OCI-LY3 (cell line): Measurements from ENCODE around the gene OAF.

Experiments used
- H2AFZ ChIP-seq: fragments of 200-600, 300-600 bp; shearing (Covaris generic); 2 replicates; pipeline ENCODE4 v1.6.0; 2014; ENCODE audit warnings: antibody characterized with exemption, low read depth, low read length
- H3K27ac ChIP-seq: fragments of 200-600, 300-600 bp; sonication (generic); 2 replicates; pipeline ENCODE4 v1.5.1; 2014; ENCODE audit warnings: mild to moderate bottlenecking, low read length, moderate library complexity, mixed read lengths
- H3K27me3 ChIP-seq: fragments of 200-600, 300-600 bp; sonication (generic); 2 replicates; pipeline ENCODE4 v1.6.1; 2014; ENCODE audit warnings: low read depth, low read length, mixed read lengths
- H3K36me3 ChIP-seq: fragments of 200-600, 300-600 bp; sonication (generic); replicated peaks from 2 replicates; pipeline ENCODE3; 2014; ENCODE audit warnings: low read depth, low read length, mixed read lengths
- H3K4me1 ChIP-seq: fragments of 300-600, 200-600 bp; sonication (generic); 2 replicates; pipeline ENCODE4 v1.6.1; 2014; ENCODE audit warnings: low read length, mixed read lengths
- H3K4me2 ChIP-seq: fragments of 200-600, 300-600 bp; sonication (generic); 2 replicates; pipeline ENCODE4 v1.6.1; 2014; ENCODE audit warnings: low read length, mixed read lengths
- H3K4me3 ChIP-seq: fragments of 300-600, 200-600 bp; sonication (generic); 2 replicates; pipeline ENCODE4 v1.5.1; 2014; ENCODE audit warnings: antibody characterized with exemption, mild to moderate bottlenecking, low read length, moderate library complexity
- H3K79me2 ChIP-seq: fragments of 300-600, 200-600 bp; shearing (Covaris generic); 2 replicates; pipeline ENCODE4 v1.6.1; 2014; ENCODE audit warnings: mild to moderate bottlenecking, low read length, mixed read lengths
- H3K9ac ChIP-seq: fragments of 300-600, 200-600 bp; shearing (Covaris generic); 2 replicates; pipeline ENCODE4 v1.6.0; 2014; ENCODE audit warnings: mild to moderate bottlenecking, low read length, moderate library complexity
- H3K9me3 ChIP-seq: fragments of 200-600, 300-600 bp; shearing (Covaris generic); 2 replicates; pipeline ENCODE4 v1.6.1; 2014; ENCODE audit warnings: low read length, mixed read lengths; ENCODE audit not compliant: insufficient read depth
- H4K20me1 ChIP-seq: fragments of 200-600, 300-600 bp; sonication (generic); 2 replicates; pipeline ENCODE4 v1.6.1; 2016; ENCODE audit warnings: low read length, mixed read lengths; ENCODE audit not compliant: insufficient read depth
- EZH2phosphoT487 ChIP-seq: fragments of 200-600 bp; shearing (Covaris generic); IDR thresholded peaks from 2 replicates; pipeline ENCODE4 v1.6.1; 2018; ENCODE audit warnings: antibody characterized with exemption, mixed run types, low read depth
- TF ChIP-seq, protein P1 (sequence below): fragments of 200-600, 300-600 bp; sonication (generic); IDR thresholded peaks from 2 replicates; pipeline ENCODE4 v1.5.1; 2014; ENCODE audit warnings: antibody characterized with exemption, low read length, low read depth

Gene OAF

GRCh38 chr11:120254788-120255518, 44.1 kb downstream of the OAF start:
- TF ChIP-seq EZH2phosphoT487: no peak
- TF ChIP-seq, protein P1, sequence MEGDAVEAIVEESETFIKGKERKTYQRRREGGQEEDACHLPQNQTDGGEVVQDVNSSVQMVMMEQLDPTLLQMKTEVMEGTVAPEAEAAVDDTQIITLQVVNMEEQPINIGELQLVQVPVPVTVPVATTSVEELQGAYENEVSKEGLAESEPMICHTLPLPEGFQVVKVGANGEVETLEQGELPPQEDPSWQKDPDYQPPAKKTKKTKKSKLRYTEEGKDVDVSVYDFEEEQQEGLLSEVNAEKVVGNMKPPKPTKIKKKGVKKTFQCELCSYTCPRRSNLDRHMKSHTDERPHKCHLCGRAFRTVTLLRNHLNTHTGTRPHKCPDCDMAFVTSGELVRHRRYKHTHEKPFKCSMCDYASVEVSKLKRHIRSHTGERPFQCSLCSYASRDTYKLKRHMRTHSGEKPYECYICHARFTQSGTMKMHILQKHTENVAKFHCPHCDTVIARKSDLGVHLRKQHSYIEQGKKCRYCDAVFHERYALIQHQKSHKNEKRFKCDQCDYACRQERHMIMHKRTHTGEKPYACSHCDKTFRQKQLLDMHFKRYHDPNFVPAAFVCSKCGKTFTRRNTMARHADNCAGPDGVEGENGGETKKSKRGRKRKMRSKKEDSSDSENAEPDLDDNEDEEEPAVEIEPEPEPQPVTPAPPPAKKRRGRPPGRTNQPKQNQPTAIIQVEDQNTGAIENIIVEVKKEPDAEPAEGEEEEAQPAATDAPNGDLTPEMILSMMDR: no peak
- peak overlapping the region; percentile 73 for H3K4me2 ChIP-seq
- no peak overlapping the region for H3K27ac ChIP-seq
- peaks cover 3% of the 10 kb centered on the region for H4K20me1 ChIP-seq
- H3K9ac ChIP-seq: no peak overlapping the region
- peak overlapping the region; percentile 65 for H3K4me3 ChIP-seq
- H3K4me1 ChIP-seq: peaks cover 24% of the 10 kb centered on the region
- no peak overlapping the region for H2AFZ ChIP-seq
- no peaks in the 10 kb centered on the region for H3K36me3 ChIP-seq
- no peaks in the 10 kb centered on the region for H3K9me3 ChIP-seq
- H3K79me2 ChIP-seq: no peaks in the 10 kb centered on the region
- H3K27me3 ChIP-seq: peaks cover 85% of the 10 kb centered on the region

GRCh38 chr11:120255519-120255866, 44.7 kb downstream of the OAF start:
- H3K4me2 ChIP-seq: peak overlapping the region; percentile 73
- H3K9ac ChIP-seq: peak overlapping the region; percentile 39

GRCh38 chr11:120256178-120256577, 45.3 kb downstream of the OAF start:
- Histone ChIP-seq H3K4me2 (peak overlapping the region; percentile 73), H3K36me3 (no peaks in the 10 kb centered on the region), H3K9ac (no peak overlapping the region), H3K4me3 (peak overlapping the region; percentile 65), H3K79me2 (no peaks in the 10 kb centered on the region), H3K27me3 (peaks cover 80% of the 10 kb centered on the region), H3K4me1 (peaks cover 23% of the 10 kb centered on the region), H2AFZ (no peak overlapping the region), H3K27ac (no peak overlapping the region), H4K20me1 (no peaks in the 10 kb centered on the region; the same call in 1 of the 2 replicates), H3K9me3 (no peaks in the 10 kb centered on the region)
- TF ChIP-seq, protein P1: no peak
- no peak for TF ChIP-seq EZH2phosphoT487

More at GRCh38 chr11:120255519-120255866, 44.7 kb downstream of the OAF start:
- Histone ChIP-seq H3K36me3 (no peaks in the 10 kb centered on the region), H3K9me3 (no peaks in the 10 kb centered on the region), H3K4me3 (peak overlapping the region; percentile 65), H3K79me2 (no peaks in the 10 kb centered on the region), H2AFZ (no peak overlapping the region; the same call in 1 of the 2 replicates), H3K27ac (no peak overlapping the region), H3K4me1 (peaks cover 23% of the 10 kb centered on the region), H3K27me3 (peaks cover 83% of the 10 kb centered on the region), H4K20me1 (no peaks in the 10 kb centered on the region; the same call in 1 of the 2 replicates)
- TF ChIP-seq, protein P1: no peak
- no peak for TF ChIP-seq EZH2phosphoT487

- no peaks in the 10 kb centered on the region for H3K36me3 ChIP-seq
- no peaks in the 10 kb centered on the region; the same call in 1 of the 2 replicates for H4K20me1 ChIP-seq
- H3K4me2 ChIP-seq: no peak overlapping the region
- peaks cover 82% of the 10 kb centered on the region for H3K27me3 ChIP-seq
- H2AFZ ChIP-seq: no peak overlapping the region
- H3K4me3 ChIP-seq: no peak overlapping the region
- no peak overlapping the region for H3K27ac ChIP-seq
- no peaks in the 10 kb centered on the region for H3K9me3 ChIP-seq
- peaks cover 23% of the 10 kb centered on the region for H3K4me1 ChIP-seq
- no peak overlapping the region for H3K9ac ChIP-seq
- no peaks in the 10 kb centered on the region for H3K79me2 ChIP-seq
- TF ChIP-seq, protein P1: no peak
- no peak for TF ChIP-seq EZH2phosphoT487
These were observed 45.9 kb downstream of the OAF start for GRCh38 chr11:120256779-120257178.
